ENCODE data around the gene ZBTB39.

GRCh38 chr12:57049119-57049446 is 42.7 kb upstream of the ZBTB39 start:
- no peak for TF ChIP-seq CTCF (IDR thresholded peaks at IDR 0.05)
- no peak for TF ChIP-seq EZH2 (IDR thresholded peaks at IDR 0.05; ENCODE audit: borderline replicate concordance, insufficient read depth, low read depth, low read length, poor library complexity, severe bottlenecking)

Measured in B cell (primary cell).